ENCODE data around the gene MIB2.

Gene MIB2

DNA sequence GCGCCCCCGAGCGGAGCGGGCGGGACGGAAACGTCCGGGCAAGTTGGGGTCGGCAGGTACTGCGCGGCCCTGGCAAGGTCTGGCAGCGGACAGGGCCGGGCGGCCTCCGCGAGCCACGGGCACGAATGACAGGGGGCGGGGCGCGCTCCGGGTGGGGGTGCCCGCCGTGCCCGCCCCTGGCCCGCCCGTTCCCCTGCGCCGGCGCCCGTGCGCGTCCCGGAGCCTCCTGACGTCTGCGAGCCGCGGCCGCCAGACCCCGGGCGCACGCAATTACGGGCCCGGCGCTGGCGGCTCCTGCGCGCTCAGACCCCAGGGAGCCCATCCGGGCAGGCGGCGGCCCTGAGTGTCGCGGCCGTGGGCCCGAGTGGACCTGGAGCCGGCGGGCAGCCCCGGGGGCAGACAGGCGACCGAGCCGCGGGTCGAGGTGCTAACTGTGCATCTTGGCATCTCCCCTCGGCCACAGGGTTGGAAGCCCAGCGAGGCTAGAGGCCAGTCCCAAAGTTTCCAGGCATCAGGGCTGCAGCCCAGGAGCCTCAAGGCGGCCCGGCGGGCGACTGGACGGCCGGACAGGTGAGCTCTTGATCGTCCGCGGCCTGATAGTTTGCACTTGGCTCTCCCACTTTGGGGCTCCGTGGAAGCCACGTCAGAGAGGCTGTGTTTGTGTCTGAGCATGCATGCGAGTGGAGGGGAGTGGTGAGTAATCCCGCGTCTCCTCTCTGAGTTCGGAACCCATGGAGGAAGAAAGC is 918 bp downstream of the MIB2 start:
- peak; percentile 65 for DNase-seq

DNA sequence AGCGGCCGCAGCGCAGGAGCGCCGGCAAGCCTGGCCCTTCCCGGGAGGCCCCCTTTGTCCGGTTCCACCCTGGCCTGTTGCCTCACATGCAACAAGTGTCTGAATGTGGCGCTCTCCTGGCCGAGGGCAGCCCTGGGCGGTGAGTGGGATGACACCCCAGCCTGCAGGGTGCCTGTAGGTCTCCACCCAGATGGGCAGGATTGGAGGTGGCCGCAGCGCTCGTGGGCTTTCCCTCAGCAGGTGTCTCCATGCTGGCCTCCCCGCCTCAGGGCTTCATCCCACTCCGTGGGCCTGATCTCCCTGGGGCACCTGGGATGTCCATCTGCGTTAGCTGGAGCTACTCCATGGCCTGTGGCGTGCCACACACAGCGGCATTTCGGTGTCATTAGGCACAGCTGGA is 1.5 kb downstream of the MIB2 start:
- no peak for DNase-seq

DNA sequence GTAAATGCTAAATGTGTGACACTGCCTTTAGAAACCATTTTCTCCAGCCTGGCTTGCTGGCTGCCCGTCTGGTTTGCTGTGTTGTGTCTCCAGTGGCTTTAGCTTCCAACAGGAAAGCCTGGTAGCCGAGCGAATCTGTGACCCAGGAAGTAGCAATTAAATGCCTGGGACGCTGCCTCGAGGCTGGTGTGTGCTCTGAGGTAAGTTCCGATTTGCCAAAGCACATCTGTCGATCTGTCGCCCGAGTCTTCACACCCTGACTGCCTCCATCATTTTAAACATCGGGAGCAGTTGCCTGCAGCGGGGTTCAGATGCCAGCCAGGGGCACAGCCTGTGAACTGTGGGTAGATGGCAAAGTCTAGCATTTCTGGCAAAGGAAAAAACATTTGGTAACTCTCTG is 2.2 kb downstream of the MIB2 start:
- DNase-seq: no peak

DNA sequence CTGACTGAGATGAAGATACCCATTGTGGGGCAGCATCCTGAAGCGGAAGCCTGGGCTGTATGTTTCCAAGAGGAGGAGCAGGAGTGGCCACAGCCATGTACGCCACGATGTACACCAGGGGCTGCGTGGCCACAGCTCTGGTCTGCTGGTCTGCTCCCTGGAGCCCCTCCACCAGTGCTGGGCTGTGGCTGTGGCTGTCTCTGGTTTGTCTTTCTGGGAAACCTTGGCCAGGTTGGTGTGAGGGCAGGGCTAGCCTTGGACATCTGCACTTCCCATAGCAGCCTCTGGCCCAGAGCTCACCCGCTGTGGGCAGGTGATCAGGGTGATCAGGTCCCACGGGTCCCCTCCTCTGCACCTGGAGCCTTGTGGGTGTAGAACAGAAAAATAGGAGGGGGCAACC is 2.6 kb downstream of the MIB2 start:
- DNase-seq: no peak

DNA sequence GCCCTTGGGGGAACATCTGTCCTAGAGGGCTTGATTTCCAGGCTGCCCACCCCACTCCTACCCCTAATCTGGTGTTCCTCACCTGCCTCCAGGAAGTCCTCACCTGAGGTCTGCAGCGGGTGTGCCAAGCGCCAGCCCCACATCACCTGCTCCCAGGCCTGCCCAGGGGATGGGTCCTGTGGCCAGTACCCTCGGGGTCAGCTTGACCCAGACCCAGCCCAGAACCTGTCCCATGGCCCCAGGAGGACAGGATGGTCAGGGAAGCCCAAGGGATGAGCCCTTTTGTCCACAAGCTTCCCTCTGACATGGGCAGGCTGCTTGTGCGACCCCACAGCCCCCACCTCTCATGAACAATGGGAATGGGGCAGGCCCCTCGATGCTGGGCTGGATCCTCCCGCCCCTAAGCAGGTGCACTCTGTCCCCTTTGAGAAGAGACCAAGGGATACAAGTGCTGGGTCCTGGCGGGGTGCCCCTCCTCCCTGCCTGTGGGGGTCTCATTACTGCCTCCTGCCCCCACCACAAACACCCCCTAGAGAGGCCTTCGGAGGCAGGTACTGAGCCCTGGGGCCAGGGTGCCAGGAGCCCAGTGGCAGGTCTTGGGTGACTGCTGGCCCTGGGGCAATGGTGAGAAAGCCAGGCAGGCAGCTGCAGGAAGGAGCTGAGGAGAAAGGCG is 3.2 kb downstream of the MIB2 start:
- no peak for DNase-seq

DNA sequence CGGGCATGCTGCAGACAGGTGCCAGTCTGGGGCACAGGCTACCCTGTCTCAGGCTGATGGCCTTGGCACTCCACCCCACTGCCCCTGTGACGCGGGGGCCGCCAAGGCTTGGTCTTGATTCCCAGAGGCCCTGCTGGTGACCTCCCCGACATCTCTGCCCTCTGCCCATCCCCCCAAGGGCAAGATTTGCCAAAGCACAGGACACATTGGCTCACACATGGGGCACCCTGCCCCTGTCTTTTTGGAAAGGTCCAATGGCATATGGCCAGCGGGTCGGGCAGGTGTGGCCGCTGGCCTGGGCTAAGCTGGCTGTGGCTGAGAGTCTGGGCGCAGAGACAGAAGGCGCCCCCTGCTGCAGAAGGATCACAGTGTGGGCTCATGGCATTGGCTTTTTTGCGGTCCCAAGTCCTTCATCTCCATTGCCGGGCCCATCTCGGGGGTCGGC is 4.6 kb downstream of the MIB2 start:
- no peak for DNase-seq

DNA sequence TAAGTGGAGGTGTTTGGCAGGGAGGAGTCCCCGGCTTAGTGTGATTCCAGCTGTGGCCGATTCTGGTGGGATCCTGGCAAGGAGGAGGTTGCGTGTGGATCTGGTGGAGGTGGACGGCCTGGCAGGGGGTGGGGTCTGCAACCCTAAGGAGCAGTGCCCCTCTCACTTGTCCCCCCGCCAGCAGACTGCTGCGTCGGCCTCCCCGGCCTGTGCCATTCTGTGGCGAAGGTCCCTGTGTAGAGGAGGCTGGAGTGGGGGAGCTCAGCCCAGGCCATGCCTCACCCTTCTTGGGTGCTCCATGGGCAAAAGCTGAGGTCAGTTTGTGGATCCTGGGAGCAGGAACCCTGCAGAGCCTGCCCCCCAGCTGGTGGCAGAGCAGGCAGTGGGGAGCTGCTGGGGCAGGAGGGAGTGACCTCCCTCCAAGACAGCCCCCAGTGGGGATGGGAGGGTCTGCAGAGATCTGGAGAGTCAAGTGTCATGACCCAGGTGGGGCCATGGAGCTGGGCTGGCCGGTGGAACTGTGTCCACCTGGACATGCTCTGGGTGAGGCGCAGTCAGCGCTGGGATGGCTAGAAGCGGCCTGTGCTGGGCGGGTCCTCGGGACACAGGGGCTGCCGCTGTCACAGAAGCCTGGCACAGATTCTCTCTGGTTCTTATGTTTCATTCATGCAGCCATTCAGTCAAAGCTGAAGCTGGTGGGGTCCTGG is 5.3 kb downstream of the MIB2 start:
- no peak for DNase-seq

DNA sequence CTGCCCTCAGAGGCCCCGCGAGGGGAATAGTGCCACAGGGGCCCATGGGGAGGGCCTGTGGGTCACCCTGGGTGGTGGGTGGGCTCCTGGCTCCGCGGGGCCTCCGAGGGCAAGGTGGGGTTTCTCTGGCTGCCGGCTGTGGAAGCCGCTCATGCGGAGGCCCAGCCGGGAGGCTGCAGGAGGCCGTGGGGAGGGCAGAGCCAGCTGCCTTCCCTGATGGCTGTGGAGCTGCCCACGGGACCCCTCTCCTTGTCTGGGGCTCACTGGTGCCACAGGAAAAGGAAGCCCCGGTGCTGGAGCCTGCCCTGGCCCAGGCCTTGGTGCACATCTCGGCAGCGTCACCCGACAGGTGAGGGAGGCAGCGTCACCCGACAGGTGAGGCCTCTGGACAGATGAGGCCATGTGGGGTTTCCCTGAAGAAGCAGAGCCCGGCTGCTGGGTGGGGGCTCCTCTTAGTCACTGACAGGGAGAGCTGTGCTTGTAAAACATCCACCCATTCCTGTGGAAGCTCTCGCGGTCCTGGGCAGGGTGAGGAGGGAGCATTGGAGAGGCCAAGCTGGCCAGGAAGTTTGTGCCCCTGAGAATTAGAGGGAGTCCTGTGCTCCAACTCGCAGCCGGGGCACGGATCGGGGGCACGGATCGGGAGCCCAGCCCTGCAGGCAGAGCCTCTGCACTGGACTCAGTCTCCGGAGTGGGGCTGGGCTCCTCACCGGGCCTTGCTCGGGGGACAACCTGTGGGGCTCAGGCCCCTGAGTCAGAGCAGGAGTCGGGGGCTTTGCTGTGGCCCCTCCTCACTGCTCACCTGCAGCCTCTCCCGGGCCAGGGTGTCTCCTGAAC is 6.1 kb downstream of the MIB2 start:
- DNase-seq: no peak

DNA sequence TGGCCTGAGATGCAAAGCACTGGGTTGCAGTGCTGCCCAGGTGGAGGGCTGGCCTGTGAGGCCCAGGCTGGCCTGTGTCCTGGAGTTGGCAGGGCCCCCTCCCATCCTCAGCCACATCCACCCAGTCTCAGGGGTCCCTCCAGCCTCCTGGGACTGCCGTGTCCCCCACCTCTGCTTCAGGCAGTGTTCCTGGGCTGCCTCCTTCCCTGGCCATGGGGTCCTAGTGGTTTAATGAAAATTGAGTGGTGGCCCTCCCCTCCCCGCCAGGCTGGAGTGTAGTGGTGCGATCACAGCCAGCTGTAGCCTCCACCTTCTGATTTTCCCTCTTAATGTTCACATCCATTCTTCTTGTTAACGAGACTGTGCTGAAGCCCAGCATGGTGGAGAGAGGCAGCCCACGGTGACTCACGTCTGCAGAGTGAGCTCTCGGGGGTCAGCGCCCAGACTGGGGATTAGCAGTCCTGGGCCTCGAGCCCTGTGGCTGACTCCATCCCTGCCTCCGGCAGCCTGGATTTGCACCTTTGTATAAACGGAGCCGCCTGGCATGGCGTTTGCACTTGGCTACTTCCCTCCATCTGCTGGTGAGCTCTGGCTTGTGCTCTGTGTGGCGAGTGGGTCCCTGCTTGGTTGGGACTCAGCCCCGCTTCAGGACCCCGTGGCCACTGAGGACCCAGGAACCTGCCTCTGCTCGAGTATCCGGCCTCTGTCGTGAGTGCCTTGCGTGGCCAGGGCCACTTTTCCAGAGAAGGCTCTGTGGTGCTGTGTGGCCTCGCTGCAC is 6.9 kb downstream of the MIB2 start:
- DNase-seq: no peak

DNA sequence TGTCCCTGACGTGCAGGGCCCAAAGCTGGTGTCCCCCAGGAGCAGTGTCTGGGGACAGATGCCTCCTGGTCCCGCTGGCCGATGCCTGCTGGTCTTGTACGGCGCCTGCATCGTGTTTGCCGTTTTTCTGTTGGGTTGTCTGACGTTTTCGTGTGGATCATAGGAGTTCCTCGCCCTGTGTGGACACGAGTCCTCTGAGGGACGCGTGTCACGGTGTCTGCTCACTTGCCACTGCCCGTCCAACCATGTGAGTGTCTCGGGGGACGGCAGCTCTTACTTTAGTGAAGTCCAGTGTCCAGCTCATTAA is 7.4 kb downstream of the MIB2 start:
- DNase-seq: no peak

DNA sequence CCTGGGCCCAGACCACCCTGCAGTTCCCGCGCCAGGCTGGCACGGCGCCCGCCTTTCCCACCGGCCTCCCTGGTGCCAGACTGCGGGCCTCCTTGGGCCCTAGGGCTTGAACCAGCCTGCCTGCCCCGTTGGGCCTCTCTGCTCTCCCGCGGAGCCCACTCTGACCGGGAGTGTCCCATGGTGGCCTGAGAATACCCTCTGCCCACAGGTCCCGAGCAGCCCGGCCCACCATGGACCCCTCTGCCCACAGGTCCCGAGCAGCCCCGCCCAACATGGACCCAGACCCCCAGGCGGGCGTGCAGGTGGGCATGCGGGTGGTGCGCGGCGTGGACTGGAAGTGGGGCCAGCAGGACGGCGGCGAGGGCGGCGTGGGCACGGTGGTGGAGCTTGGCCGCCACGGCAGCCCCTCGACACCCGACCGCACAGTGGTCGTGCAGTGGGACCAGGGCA is 7.9 kb downstream of the MIB2 start:
- DNase-seq: no peak

DNA sequence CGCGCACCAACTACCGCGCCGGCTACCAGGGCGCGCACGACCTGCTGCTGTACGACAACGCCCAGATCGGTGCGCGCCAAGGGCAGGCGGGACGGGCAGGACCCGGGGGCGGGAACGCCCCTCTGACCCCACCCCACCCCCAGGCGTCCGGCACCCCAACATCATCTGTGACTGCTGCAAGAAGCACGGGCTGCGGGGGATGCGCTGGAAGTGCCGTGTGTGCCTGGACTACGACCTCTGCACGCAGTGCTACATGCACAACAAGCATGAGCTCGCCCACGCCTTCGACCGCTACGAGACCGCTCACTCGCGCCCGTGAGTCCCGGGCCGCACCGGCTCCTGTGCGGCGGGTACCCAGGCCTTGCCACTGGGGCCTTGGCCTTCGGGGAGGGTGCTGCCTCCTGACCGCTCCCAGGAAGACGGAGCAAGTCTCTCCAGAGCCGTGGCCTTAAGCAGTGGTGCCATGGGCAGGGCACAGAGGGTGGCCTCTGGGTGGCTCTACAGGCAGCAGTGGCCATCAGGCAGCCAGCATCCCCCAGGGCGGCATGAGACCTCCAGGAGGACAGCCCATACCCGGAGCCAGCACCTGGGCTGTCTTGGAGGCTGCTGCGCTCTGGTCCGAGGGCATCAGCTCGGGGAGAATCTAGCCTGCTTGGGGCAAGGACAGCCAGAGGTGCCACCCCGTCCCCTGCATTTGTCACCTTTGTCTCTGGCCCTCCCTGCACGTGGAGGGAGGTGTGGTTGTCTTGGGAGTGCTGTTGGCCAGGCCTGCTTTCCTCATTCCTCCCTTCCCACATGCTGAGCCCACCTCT is 8.5 kb downstream of the MIB2 start:
- DNase-seq: no peak

DNA sequence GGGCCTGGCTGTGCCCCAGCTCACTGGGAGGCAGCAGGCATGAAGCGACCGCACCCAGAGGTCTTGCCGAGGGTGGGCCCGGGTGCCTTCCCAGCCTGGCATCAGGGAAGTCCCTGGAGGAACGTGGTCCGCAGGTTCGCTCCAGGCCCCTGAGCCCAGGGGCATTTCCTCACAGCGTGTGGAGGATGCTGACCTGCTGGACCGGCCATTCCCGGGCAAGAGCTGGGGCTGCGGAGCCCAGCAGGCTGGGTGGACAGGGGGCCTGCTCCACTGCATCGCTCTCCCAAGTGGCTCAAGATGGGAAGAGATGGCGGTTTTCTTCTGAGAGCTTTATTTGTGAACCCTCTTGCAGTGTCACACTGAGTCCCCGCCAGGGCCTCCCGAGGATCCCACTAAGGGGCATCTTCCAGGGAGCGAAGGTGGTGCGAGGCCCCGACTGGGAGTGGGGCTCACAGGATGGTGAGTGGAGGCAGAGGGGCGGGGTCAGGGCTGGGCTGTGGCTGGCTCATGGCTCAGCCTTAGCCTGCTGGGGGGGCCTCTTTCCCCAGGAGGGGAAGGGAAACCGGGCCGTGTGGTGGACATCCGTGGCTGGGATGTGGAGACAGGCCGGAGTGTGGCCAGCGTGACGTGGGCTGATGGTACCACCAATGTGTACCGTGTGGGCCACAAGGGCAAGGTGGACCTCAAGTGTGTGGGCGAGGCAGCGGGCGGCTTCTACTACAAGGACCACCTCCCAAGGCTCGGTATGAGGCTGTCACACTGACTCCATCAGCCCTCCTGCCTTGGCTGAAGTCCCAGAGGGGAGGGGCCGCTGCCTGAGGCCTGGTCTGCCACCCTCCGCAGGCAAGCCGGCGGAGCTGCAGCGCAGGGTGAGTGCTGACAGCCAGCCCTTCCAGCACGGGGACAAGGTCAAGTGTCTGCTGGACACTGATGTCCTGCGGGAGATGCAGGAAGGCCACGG is 9.4 kb downstream of the MIB2 start:
- DNase-seq: no peak

DNA sequence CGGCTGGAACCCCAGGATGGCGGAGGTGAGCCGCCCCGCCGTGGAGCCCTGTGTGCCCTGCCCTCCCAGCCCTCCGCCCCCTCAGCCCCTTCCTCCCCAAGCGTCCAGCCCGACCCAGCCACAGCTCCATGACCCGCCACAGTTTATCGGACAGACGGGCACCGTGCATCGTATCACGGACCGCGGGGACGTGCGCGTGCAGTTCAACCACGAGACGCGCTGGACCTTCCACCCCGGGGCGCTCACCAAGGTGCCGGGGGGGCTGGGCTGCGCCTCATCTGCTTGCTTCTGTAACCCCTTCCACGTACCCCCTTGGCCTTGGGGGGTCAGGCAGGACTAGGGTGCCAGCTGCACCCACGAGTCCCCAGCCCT is 10.1 kb downstream of the MIB2 start:
- no peak for DNase-seq

DNA sequence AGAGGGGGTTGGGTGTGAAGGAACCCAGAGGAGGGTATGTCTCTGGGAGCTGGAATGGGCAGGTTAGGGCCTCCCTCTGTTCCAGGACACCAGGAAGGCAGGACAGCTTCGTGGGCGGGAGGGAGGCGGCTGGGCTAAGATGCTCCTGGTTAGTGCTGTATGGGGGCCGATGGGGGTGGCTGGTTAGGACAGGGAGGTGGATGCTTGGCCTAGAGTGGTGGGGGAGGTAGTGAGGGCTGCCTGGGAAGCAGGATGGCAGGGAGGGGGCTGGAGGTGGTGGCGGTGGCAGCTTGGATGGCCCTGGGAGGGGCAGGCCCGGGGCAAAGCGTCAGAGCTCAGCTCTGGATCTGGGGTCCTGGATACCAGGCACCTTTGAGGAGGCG is 10.5 kb downstream of the MIB2 start:
- DNase-seq: no peak

DNA sequence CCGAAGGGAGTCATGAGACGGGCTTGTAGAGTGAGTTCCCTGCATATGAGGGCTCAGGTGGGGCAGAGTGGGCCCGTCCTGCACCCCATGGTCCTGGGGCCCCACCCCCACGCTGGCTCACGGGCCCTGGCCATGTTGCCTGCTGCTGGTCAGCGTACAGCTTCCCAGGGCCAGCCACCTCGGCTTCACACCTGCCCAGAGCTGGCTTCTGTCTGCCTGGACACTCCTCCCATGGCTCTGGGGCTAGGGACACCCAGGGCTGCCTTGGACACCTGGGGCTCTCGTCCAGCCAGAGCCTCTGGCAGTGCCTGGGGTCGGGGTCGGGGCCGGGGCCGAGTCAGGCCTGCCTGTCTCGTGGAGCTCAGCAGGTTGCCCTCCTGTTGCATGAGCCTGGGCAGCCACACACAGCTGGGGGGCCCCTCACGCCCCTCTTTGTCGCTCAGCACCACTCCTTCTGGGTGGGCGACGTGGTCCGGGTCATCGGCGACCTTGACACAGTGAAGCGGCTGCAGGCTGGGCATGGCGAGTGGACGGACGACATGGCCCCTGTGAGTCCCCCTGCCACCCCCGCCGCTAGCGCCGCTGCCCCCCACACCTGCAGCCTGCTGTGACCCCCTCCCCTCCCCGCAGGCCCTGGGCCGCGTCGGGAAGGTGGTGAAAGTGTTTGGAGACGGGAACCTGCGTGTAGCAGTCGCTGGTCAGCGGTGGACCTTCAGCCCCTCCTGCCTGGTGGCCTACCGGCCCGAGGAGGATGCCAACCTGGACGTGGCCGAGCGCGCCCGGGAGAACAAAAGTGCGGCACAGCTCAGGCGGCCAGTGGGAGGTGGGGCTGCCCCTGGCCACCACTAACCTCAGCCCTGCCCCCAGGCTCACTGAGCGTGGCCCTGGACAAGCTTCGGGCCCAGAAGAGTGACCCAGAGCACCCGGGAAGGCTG is 11.2 kb downstream of the MIB2 start:
- DNase-seq: no peak

DNA sequence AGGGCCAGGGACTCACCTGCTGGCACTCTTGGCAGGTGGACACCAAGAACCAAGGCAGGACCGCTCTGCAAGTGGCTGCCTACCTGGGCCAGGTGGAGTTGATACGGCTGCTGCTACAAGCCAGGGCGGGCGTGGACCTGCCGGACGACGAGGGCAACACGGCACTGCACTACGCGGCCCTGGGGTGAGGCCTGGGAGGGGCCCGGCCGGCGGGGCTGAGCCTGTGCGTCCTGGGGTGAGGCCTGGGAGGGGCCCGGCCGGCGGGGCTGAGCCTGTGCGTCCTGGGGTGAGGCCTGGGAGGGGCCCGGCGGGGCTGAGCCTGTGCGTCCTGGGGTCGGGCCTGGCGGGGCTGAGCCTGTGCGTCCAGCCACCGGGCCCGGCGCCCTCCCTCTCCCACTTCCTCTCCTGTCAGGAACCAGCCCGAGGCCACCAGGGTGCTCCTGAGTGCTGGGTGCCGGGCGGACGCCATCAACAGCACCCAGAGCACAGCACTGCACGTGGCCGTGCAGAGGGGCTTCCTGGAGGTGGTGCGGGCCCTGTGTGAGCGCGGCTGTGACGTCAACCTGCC is 12.0 kb downstream of the MIB2 start:
- DNase-seq: no peak

DNA sequence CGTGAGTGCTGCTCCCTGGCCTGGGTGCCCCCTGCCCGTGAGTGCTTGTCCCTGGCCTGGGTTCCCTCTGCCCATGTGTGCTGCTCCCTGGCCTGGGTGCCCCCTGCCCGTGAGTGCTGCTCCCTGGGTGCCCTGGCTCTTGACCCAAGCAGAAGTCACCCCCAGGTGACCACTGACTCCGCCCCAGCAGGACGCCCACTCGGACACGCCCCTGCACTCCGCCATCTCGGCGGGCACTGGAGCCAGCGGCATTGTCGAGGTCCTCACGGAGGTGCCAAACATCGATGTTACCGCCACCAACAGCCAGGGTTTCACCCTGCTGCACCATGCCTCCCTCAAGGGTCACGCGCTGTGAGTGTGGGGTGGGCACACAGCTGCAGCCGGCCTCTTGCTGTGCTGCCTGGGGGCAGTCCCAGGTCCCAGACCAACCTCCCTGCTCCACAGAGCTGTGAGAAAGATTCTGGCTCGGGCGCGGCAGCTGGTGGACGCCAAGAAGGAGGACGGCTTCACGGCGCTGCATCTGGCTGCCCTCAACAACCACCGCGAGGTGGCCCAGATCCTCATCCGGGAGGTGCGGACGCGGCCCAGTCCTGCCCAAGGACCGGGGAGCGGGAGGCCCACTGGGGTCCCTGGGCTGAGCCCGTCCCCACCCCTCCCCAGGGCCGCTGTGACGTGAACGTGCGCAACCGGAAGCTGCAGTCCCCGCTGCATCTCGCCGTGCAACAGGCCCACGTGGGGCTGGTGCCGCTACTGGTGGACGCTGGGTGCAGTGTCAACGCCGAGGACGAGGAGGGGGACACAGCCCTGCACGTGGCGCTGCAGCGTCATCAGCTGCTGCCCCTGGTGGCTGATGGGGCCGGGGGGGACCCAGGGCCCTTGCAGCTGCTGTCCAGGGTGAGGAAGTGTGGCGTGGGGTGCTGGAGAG is 12.8 kb downstream of the MIB2 start:
- DNase-seq: no peak
